SK-N-SH treated with all-trans-retinoic acid at 6 μM for 48 hours (cell line): ENCODE measurements around the gene ACIN1.

Experiments
- ARNTL ChIP-seq: fragments of 450-650 bp; formaldehyde crosslinking; IDR thresholded peaks from 2 replicates; pipeline ENCODE4 v1.5.0; 2020; ENCODE audit warnings: low read depth, mild to moderate bottlenecking, moderate library complexity, borderline replicate concordance
- PPARA ChIP-seq: fragments of 250-450 bp; sonication (Bioruptor Pico); IDR thresholded peaks from 2 replicates; pipeline ENCODE4 v1.5.0; 2020; ENCODE audit warnings: mild to moderate bottlenecking, borderline replicate concordance
- TOX ChIP-seq: fragments of 250-450 bp; sonication (Bioruptor Pico); IDR thresholded peaks from 2 replicates; pipeline ENCODE4 v1.8.0; 2021; ENCODE audit warnings: mild to moderate bottlenecking, moderate library complexity, borderline replicate concordance
- ZFP3 ChIP-seq: fragments of 250-450 bp; sonication (Bioruptor Pico); IDR thresholded peaks from 2 replicates; pipeline ENCODE4 v1.5.0; 2020; ENCODE audit warnings: mild to moderate bottlenecking, moderate library complexity
- TF ChIP-seq, protein P1 (sequence below): fragments of 250-450 bp; sonication (Bioruptor Pico); IDR thresholded peaks from 2 replicates; pipeline ENCODE4 v1.8.0; 2020; ENCODE audit warnings: mild to moderate bottlenecking, moderate library complexity, borderline replicate concordance

DNA sequence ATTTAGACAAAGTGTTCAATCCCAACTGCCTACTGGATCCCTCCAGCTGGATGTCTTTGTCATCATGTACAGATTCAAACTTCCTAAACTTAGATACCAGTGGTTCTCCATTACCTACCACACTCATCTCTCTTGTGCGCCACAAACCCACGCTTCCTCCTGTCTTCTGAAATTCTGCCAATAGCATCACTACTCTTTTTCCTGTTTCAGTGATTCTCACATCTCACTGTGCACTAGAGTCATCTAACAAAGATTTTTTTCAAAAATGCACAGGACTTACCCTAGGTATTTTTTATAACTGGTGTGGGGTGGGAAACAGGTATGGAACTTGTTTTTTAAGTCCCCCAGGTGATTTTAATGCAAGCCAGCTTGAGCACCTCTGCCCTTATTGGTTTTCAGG lies 66.1 kb downstream of the ACIN1 start:
- TF ChIP-seq TOX (CRISPR knock-in tag) (no peak), ARNTL (CRISPR knock-in tag) (no peak), ZFP3 (no peak), PPARA (CRISPR knock-in tag) (no peak)
- TF ChIP-seq, protein P1, sequence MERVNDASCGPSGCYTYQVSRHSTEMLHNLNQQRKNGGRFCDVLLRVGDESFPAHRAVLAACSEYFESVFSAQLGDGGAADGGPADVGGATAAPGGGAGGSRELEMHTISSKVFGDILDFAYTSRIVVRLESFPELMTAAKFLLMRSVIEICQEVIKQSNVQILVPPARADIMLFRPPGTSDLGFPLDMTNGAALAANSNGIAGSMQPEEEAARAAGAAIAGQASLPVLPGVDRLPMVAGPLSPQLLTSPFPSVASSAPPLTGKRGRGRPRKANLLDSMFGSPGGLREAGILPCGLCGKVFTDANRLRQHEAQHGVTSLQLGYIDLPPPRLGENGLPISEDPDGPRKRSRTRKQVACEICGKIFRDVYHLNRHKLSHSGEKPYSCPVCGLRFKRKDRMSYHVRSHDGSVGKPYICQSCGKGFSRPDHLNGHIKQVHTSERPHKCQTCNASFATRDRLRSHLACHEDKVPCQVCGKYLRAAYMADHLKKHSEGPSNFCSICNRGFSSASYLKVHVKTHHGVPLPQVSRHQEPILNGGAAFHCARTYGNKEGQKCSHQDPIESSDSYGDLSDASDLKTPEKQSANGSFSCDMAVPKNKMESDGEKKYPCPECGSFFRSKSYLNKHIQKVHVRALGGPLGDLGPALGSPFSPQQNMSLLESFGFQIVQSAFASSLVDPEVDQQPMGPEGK (CRISPR knock-in tag) = no peak
